GM10248 (cell line): Measurements from ENCODE around the gene CAPZB.

Source experiments
- CTCF ChIA-PET: fragments of 300-600 bp; sonication (Branson Sonifier 250); formaldehyde crosslinking; extraction: SDS; loops from one replicate; lab custom pipeline; 2021; ENCODE audit warnings: antibody characterized with exemption; lab: Yijun Ruan, JAX
- POLR2A ChIA-PET: fragments of 350-650 bp; sonication (Branson Sonifier 250); formaldehyde crosslinking; extraction: SDS; loops from one replicate; lab custom pipeline; 2020; ENCODE audit warnings: antibody characterized with exemption; lab: Yijun Ruan, JAX
- DNase-seq: peaks from one replicate; pipeline ENCODE4 v3.0.0; 2012; ENCODE audit errors: extremely low spot score
- TF ChIP-seq, protein P1 (sequence below): IDR thresholded peaks from 2 replicates; pipeline ENCODE4 v1.5.1; 2012; ENCODE audit warnings: mild to moderate bottlenecking, low read depth; ENCODE audit errors: extremely low read depth, missing control alignments, control extremely low read depth

CAPZB gene

DNA sequence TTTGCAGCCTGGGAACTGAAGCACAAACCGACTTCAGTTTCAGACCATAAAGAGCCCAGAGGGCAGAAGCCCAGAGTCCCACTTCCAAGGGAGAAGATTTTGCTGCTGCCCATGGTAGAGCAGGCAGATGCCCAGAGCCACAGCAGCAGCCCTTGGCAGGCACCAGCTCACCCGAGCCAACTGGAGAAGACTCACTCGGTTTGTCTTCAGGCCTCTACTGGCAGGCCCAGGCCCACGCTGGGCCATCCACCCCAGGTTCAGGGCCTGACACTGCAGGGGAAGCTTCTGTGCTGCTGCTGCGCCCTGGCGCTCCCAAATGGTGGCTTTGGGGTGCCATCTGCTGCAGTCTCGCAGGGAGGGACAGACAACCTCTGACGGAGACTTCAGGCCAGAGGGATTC is 139.9 kb downstream of the CAPZB start:
- ChIA-PET CTCF (interaction anchor here (0.9 to 4.8 kb wide), 9 partner anchors 9 to 317 kb away, joined by 3 to 24 read pairs (median 3); no protein-coding TSS in a partner anchor), POLR2A (no interaction called here)
- TF ChIP-seq, protein P1, sequence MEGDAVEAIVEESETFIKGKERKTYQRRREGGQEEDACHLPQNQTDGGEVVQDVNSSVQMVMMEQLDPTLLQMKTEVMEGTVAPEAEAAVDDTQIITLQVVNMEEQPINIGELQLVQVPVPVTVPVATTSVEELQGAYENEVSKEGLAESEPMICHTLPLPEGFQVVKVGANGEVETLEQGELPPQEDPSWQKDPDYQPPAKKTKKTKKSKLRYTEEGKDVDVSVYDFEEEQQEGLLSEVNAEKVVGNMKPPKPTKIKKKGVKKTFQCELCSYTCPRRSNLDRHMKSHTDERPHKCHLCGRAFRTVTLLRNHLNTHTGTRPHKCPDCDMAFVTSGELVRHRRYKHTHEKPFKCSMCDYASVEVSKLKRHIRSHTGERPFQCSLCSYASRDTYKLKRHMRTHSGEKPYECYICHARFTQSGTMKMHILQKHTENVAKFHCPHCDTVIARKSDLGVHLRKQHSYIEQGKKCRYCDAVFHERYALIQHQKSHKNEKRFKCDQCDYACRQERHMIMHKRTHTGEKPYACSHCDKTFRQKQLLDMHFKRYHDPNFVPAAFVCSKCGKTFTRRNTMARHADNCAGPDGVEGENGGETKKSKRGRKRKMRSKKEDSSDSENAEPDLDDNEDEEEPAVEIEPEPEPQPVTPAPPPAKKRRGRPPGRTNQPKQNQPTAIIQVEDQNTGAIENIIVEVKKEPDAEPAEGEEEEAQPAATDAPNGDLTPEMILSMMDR: no peak
- DNase-seq: no peak

DNA sequence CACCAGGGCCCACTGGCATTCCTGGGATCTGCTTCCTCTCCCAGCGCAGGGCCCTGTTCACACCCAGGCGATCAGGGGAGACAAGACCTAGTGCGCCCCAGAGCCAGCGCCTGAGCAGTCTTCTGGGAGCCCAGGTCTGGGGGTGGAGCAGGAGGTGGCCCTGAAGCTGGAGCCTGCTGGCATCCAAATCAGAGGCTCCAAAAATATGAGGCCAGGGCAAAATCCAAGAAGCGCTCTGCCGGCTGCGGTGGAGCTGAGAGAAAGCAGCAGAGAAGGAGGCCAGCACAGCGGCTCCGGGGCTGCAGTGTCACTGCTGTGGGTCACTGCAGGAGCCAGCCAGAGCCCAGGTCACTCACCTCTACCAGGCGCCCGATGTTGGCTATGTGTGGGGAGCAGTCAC is 140.5 kb downstream of the CAPZB start:
- TF ChIP-seq, protein P1: no peak
- DNase-seq: no peak
- ChIA-PET CTCF (interaction anchor here (0.9 to 4.8 kb wide), 10 partner anchors 10 to 317 kb away, joined by 3 to 24 read pairs (median 3); no protein-coding TSS in a partner anchor), POLR2A (no interaction called here)

DNA sequence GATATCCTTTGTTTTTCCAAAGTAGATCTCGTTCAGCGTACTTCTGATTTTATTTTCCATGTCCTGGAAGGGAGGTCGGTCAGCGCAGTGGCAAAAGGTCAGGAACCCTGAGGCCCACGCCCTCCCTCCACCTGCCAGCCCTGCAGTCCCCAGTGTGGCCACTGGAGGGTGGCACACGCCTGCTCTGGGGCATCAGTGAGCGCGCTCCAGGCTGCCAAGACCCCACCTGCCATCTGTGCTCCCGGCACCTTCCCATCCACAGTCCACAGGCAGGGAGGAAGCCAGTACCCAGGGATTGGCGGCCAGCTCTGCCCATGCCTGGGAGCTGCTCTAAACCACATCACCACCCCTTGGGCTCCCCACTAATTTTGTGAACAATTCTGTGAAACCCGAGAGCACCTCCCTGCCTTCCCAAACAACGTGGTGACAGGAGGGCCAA is 140.9 kb downstream of the CAPZB start:
- ChIA-PET CTCF (interaction anchor here (0.9 to 4.8 kb wide), 14 partner anchors 9 to 315 kb away, joined by 3 to 24 read pairs (median 3); no protein-coding TSS in a partner anchor), POLR2A (no interaction called here)
- DNase-seq: peak; percentile 67
- TF ChIP-seq, protein P1: peak; percentile 81

DNA sequence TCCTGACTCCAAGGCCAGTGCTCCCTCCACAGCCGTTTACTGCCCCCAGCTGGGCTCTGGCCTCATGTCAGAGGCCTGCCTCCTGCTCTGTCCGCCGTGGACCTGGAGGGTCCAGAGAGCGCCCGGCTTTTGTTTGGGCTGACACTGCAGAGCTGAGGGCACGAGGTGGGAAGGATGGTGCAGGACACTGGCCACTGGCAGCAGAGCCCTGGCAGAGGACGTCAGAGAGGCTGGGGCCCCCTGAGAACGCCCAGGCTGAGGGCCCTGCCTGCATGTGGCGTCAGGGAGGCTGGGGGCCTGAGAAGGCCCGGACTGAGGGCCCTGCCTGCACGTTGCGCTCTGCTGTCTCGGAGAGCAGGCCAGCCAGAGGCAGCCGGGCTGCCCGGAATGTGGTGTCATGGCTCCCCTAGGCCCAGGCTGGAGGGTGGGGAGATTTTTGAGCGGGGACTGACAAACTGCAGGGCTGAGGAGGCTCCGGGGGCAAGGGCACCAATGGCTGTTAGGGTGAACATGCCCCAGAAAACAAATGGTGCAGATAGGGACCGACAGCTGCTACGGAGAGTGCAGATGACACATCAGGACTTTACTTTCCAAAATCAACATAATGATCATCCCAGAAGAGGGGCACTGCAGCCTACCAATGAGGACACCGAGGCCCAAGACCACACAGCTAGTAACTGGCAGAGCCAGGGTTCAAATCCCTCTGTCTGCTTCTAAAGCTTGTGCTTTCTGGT is 141.6 kb downstream of the CAPZB start:
- no peak for DNase-seq
- TF ChIP-seq, protein P1: no peak
- POLR2A ChIA-PET: no interaction called here
- CTCF ChIA-PET: interaction anchor here (0.9 to 4.8 kb wide), 10 partner anchors 10 to 309 kb away, joined by 3 to 24 read pairs (median 4); partner anchors contain the start of genes AKR7A2 and SLC66A1

DNA sequence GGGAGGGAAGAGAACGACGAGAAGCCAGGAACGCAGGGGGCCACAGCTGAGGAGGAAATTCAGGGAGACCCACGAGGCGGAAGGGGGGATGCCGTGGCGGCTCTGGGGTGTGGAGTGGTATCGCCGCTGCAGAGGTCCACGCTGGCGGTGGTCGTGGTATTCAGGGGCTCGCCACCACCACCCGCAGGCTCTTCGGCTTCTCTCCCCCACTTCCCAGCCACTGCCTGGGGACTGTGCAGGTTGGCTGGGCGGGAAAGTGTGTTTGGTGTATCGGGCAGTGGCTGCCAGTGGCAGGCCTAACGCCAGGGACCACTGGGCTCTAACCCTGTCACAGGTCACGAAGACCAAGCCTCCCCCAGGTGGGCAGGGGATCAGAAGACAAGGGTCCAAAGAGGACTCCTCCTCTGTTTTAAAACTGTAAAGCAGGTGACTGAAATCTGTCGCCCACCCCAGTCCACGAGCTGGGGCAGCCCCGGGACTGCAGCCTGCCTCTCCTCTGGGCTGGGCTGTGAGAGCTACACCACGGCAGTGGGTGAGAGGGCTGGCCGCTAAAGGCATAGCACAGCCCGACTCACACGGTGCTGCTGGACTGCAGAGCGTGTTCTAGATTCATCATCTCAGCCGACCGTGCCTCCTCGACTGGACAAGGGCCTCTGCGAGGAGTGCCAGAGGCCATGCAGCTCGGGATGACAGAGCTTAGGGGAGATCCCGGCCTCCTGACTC is 142.3 kb downstream of the CAPZB start:
- ChIA-PET CTCF (interaction anchor here (1.2 to 4.8 kb wide), 13 partner anchors 11 to 309 kb away, joined by 3 to 24 read pairs (median 7); partner anchors contain the start of genes AKR7A2 and SLC66A1), POLR2A (no interaction called here)
- no peak for DNase-seq
- TF ChIP-seq, protein P1: no peak

DNA sequence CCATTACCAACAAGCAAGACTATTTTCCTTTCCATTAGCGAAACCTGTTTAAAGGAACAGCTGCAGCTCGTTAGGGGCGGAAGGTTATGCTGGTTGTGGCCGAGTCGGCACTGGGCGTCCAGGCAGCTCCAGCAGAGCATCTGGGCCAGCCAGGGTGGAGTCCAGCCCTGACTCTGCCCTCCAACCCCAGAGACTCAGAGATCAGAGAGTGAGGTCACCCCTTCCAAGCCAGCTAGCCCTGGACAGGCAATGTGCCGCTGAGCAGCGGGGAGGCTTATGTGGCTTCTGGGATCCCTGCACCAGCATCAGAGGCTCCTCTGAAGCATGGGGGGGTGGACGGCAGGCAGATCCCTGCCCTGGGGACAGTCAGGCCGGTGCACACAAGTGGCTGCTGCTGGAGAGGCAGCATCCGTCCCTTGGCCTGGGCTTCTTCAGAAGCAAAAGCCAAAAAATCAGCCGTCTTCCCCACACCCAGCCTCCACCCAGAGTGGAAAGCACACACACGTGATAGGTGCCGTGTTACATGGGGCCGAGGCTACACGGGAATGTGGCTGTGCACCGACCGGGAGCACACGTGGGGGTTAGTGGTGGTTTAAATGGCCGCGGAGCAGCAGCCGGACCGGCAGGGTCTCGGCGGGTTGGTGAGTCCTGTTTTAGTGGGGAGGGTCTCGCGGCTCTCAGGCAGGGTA is 143.1 kb downstream of the CAPZB start:
- ChIA-PET CTCF (interaction anchor here (0.8 to 4.8 kb wide), 20 partner anchors 9 to 310 kb away, joined by 3 to 24 read pairs (median 5); partner anchors contain the start of genes AKR7A2 and SLC66A1), POLR2A (no interaction called here)

More for the DNA sequence above, 143.1 kb downstream of the CAPZB start:
- DNase-seq: no peak
- TF ChIP-seq, protein P1: no peak
